NCI-H774 (cell line): ENCODE data around the gene TNIP1.

Source experiments
- DNase-seq: peaks from one replicate; lab custom pipeline; 2025; lab: John Stamatoyannopoulos, UW

The TNIP1 gene, protein sequence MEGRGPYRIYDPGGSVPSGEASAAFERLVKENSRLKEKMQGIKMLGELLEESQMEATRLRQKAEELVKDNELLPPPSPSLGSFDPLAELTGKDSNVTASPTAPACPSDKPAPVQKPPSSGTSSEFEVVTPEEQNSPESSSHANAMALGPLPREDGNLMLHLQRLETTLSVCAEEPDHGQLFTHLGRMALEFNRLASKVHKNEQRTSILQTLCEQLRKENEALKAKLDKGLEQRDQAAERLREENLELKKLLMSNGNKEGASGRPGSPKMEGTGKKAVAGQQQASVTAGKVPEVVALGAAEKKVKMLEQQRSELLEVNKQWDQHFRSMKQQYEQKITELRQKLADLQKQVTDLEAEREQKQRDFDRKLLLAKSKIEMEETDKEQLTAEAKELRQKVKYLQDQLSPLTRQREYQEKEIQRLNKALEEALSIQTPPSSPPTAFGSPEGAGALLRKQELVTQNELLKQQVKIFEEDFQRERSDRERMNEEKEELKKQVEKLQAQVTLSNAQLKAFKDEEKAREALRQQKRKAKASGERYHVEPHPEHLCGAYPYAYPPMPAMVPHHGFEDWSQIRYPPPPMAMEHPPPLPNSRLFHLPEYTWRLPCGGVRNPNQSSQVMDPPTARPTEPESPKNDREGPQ

GRCh38 chr5:151080613-151081430 is at the start of gene TNIP1:
TNIP1 (minus strand) TSS chr5:151081034; CDS start chr5:151065095, 15,939 bp downstream.
- peak; percentile 83 for DNase-seq

GRCh38 chr5:151130235-151130921 is 49.5 kb upstream of the TNIP1 start:
- no peak for DNase-seq

GRCh38 chr5:151128817-151129216 is 48.0 kb upstream of the TNIP1 start:
- DNase-seq: no peak

DNA sequence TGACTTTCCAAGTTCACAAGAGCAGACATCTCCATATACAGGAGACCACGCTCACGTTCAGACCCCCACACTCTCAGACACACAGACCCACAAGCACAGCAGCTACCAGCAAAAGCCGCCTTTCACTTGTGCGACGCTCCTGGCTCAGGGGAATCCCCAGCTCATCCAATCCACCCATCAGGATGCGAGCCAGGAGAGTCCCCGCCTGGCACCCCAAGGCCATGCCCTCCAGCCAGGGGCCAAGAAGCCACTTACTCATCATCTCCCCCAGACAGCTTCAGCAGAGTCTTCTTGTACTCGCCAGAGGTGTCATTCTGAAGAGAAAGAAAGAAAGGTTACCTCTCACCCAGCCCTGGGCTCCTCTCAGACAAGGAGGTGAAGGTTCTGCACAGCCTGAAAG is 47.1 kb upstream of the TNIP1 start:
- no peak for DNase-seq

GRCh38 chr5:151126199-151126645 is 45.4 kb upstream of the TNIP1 start:
- DNase-seq: peak; percentile 21

- DNase-seq: no peak
Observed at GRCh38 chr5:151125421-151125820, 44.6 kb upstream of the TNIP1 start.

DNA sequence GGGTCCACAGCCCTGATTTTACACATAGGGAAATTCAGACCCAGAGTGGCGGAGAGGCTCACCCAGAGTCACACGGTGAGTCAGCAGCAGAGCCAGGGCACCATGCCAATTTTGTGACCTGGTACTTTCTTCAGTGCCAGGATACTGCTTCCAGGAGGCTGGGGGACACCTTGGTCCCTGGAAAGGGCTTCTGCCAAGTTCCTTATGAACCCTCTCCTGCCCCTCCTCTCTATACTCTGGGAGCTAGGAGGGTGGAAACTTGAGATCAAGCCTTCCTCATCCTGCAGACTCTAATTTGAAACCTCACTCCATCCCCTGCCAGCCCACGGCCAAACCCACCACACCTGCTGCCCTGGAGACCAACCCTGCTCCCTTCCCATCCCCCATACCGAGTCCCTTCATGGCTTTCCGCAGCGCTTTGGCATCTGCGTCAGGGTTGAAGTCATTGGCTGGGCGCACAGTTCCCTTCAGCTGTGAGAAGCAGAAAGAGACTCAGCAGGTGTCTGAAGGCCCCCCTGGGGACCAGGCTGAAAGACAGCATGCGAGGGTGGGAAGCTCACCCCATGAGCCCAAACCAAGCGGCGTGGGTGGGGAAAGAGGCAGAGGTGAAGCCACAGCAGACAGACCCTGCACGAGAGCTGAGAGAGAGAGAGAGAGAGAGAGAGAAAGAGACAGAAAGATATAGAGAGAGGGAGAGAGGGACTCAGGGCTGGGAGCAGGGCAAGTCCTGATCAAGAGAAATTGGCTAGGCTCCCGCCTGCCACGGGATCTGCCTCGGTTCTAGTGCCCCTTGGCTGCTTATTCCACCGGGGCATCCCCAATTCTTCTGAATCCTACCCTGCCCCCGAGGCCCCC is 43.3 kb upstream of the TNIP1 start:
- DNase-seq: no peak

DNA sequence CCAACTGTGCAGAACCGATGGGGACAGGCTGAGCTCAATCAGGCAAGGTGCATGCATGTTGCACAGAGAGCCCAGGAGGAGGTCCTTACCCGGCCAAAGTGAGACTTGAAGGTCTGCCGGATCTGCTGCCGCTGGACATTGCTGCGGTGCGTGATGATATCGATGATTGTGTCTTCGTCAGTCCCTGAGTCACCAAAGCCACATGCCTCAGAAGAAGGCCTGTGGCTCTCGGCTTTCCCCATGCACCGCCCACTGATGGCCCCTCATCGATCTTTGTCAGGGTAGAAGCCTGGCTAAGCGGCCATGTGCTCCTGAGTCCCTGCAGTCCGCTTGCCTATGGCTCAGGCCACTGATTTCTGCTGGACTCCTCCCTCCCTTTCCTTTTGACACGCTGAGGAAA is 42.0 kb upstream of the TNIP1 start:
- no peak for DNase-seq

DNA sequence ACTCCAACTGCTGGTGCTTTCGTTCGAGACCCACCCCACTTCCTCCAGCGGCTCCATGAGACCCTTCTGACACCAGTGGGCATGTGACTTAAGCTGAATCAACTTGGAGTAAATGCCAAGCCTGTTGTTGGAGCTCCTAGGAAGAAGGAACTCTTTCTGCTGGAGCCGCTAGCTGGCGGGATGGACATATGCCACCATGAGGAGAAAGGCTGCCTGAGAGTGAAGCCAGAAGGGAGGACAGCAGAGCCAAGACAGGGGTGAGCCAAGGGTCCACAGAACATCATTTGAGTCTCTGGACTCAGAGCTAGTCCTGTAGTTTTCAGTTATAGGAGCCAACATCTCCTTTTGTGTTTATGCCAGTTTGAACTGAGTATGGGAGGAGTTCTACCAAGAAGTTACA is 40.8 kb upstream of the TNIP1 start:
- DNase-seq: no peak

DNA sequence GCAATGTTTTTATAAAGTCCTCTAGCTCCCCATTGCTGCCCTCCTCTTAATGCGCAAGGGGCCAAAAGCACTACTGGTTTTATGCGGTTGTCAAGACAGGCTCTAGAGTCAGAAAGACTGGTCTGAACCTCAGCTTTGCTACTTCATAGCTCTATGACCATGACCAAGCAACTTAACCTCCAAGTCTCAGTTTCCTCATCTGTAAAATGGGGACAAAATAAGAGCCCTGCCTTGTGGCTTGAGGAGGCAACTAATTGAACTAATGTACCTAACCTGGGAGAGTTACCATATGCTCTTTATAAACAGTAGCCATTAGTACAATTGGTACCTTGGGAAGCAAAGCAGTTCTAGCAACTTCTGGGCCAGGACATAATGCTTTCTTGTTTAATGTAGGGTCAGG is 40.3 kb upstream of the TNIP1 start:
- DNase-seq: no peak

DNA sequence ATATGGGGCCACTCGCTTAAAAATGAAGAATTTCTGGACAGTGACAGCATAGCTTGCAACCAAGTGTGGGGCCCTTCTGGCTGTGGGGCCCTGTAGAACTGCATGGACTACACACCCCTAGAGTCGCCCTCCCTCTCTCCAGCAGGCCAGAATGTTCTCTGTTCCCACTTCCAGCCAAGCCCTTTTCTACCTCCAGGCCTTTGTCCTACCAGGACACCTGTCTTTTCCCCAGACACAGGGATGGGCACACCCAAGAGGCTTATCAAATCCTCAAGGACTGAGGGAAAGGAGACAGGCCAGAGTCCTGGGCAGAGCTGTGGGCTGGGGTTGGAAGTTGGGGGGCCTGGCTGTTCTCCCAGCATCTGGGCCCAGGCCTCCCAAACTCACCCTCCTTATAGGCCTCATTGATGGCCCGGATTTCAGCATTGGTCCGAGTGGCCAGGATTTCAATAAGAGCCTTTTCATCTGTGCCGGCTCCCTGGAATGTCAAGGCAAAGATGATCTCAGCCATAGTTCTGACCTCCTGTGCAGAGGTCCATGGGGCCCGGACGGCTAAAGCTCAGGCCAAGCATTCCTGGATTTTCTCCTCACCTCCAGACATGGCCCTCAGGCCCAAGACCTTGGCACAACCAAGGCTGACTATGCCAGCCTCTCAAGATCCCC is 38.2 kb upstream of the TNIP1 start:
- no peak for DNase-seq

- peak; percentile 2 for DNase-seq
Observed at GRCh38 chr5:151115272-151115905, 34.6 kb upstream of the TNIP1 start.

DNA sequence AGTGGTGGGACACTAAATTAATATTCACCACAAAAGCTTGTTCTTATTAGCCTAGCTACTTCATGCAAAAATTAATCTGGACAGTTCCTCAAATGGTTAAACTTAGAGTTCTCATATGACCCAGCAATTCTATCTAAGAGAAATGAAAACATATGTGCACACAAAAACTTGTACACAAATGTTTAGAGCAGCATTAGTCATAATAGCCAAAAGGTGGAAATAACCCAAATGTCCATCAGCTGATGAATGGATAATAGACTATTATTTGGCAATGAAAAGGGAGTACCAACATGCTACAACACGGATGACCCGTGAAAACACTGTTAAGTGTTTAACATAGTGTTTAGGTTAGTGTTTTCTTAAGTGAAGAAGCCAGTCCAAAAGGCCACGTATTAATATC is 32.8 kb upstream of the TNIP1 start:
- no peak for DNase-seq

- no peak for DNase-seq
Observed at GRCh38 chr5:151110992-151111391, 30.2 kb upstream of the TNIP1 start.

- no peak for DNase-seq
Observed at GRCh38 chr5:151110122-151110681, 29.4 kb upstream of the TNIP1 start.

- DNase-seq: no peak
Observed at GRCh38 chr5:151108566-151108965, 27.7 kb upstream of the TNIP1 start.

- DNase-seq: no peak
Observed at GRCh38 chr5:151107738-151108520, 27.1 kb upstream of the TNIP1 start.

DNA sequence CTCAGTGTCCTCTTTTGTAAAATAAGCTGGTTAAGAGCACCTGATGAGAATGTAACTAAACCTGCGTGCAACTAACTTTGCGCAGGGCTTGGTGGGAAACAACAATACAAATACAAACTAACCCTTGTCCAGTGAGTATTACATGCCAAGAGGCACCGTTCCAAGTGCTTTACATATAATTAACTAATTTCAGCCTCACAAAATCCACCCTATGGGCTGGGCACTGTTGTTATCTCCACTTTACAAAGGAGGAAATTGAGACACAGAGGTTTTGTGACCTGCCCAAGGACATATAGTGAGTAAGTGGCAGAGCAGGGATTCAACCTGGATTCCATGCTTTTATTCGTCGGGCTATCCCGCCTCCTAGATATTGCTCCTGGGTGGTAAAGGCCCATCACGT is 26.2 kb upstream of the TNIP1 start:
- DNase-seq: no peak

DNA sequence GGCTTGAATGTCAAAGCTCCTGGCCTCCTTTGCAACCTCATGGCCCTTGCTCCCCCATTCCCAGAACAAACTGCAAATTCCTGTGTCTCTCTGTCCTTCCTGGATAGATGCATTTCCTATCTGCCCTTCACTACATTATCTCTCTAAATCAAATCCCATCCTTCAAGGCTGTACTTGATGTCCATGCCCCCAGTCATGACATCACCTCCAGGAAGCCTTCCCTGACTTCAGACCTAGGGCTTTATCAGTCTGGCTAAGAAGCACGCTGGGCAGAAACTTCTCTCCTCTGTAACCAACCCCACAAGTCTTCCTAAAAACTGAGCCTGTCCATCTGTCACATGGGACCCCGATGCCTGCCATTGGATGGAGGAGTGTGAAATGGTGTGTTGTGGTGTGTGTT is 25.7 kb upstream of the TNIP1 start:
- no peak for DNase-seq
